ENCODE results near the gene SYT7. TPM values are rescaled to one million over a fixed set of nuclear protein-coding genes. Genes with fewer than 3 reads are reported as not detected.

Gene SYT7
- total and polyA plus RNA-seq, 4 donors = 1.7 to 10.6 (median 3.8) TPM

DNA sequence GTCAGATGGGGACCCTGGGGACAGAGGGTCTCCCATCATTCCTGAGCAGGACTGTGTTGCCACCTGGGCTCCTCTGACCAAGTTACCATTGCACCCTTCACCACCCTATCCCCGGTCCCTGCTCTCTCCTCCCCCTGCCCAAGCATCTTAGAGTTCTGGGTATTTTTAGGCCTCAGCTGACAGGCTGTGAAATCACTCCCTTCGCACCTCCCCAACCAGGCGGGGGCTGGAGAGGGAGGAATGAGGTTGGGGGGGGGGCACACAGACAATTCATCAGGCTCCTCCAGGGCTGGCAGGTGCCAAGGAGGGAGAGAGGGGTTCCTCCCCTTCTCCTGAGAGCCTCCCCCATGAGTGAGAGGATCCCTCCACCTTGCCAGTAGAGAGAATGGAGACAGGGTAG lies 9.0 kb downstream of the SYT7 start:
- peaks cover 0 to 13% (median 0%) of the 10 kb centered on the region in 5 donors for H3K4me1 ChIP-seq (ENCODE audit: control insufficient read depth in 5 of 5, insufficient read depth in 5 of 5, low read length in 5 of 5)
- DNase-seq = no peak
- no peak for ATAC-seq (ENCODE audit: insufficient read depth, low FRiP score)
- no peak overlapping the region for H3K4me3 ChIP-seq
- no peaks in the 10 kb centered on the region for H3K36me3 ChIP-seq (ENCODE audit: control insufficient read depth in 4 of 4, insufficient read depth in 4 of 4, low read length in 4 of 4)
- no peaks in the 10 kb centered on the region for H3K9me3 ChIP-seq (ENCODE audit: control insufficient read depth in 4 of 4, insufficient read depth in 3 of 4, low read length in 3 of 4)
- TF ChIP-seq CTCF (IDR thresholded peaks at IDR 0.05; ENCODE audit: control extremely low read depth, extremely low read depth) = no peak
- WGBS, 2 donors = 75 to 84% methylated on average over 3 of the region's 3 CpGs
- no peak overlapping the region for H3K27ac ChIP-seq (ENCODE audit: low read depth in 1 of 2, low read length in 1 of 2)
- H3K9ac ChIP-seq (ENCODE audit: insufficient read depth in 1 of 2, low read length in 2 of 2) = no peak overlapping the region
- H3K27me3 ChIP-seq (ENCODE audit: control insufficient read depth in 3 of 3, insufficient read depth in 3 of 3, low read length in 2 of 3) = peaks cover 0 to 6% (median 0%) of the 10 kb centered on the region in 3 donors

DNA sequence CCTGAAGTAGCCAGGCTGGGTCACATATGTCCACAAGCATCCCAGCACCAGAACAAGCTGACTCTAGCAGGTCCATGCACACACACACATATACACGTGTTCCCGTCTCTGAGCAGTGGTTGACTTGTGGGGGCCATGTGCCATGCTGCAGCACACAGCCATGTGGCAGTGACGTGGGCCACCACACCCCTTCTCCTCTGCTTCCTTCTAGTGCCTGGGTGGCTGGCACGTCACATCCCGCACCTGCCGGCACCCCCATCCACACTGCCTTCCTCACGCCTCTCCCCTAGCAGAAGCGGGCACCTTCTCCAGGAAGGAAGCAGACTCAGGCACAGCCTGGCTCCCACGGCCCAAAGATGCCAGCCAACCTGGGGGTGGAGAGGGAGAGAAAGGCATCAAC lies 9.5 kb downstream of the SYT7 start:
- Histone ChIP-seq H3K9ac (ENCODE audit: insufficient read depth in 1 of 2, low read length in 2 of 2) (no peak overlapping the region), H3K36me3 (ENCODE audit: control insufficient read depth in 4 of 4, insufficient read depth in 4 of 4, low read length in 4 of 4) (no peaks in the 10 kb centered on the region), H3K27ac (ENCODE audit: low read depth in 1 of 2, low read length in 1 of 2) (no peak overlapping the region), H3K27me3 (ENCODE audit: control insufficient read depth in 3 of 3, insufficient read depth in 3 of 3, low read length in 2 of 3) (peaks cover 0 to 6% (median 0%) of the 10 kb centered on the region in 3 donors), H3K9me3 (ENCODE audit: control insufficient read depth in 4 of 4, insufficient read depth in 3 of 4, low read length in 3 of 4) (no peaks in the 10 kb centered on the region), H3K4me1 (ENCODE audit: control insufficient read depth in 5 of 5, insufficient read depth in 5 of 5, low read length in 5 of 5) (peaks cover 0 to 13% (median 0%) of the 10 kb centered on the region in 5 donors), H3K4me3 (no peak overlapping the region)
- WGBS, 2 donors = 81% methylated on average over 9 of the region's 9 CpGs
- TF ChIP-seq CTCF (IDR thresholded peaks at IDR 0.05; ENCODE audit: control extremely low read depth, extremely low read depth) = no peak
- ATAC-seq (ENCODE audit: insufficient read depth, low FRiP score) = no peak
- no peak for DNase-seq

- no peaks in the 10 kb centered on the region for H3K36me3 ChIP-seq (ENCODE audit: control insufficient read depth in 4 of 4, insufficient read depth in 4 of 4, low read length in 4 of 4)
- no peak overlapping the region for H3K27ac ChIP-seq (ENCODE audit: low read depth in 1 of 2, low read length in 1 of 2)
- no peaks in the 10 kb centered on the region for H3K9me3 ChIP-seq (ENCODE audit: control insufficient read depth in 4 of 4, insufficient read depth in 3 of 4, low read length in 3 of 4)
- DNase-seq (no peak), ATAC-seq (ENCODE audit: insufficient read depth, low FRiP score) (no peak)
- WGBS, 2 donors = 63 to 68% methylated on average over 10 of the region's 10 CpGs
- TF ChIP-seq CTCF (IDR thresholded peaks at IDR 0.05; ENCODE audit: control extremely low read depth, extremely low read depth) = no peak
- peaks cover 0 to 6% (median 0%) of the 10 kb centered on the region in 3 donors for H3K27me3 ChIP-seq (ENCODE audit: control insufficient read depth in 3 of 3, insufficient read depth in 3 of 3, low read length in 2 of 3)
- H3K4me1 ChIP-seq (ENCODE audit: control insufficient read depth in 5 of 5, insufficient read depth in 5 of 5, low read length in 5 of 5) = peaks cover 0 to 13% (median 0%) of the 10 kb centered on the region in 5 donors
- H3K9ac ChIP-seq (ENCODE audit: insufficient read depth in 1 of 2, low read length in 2 of 2) = no peak overlapping the region
- no peak overlapping the region for H3K4me3 ChIP-seq
Measured at GRCh38 chr11:61569701-61570100, 11.2 kb downstream of the SYT7 start.

DNA sequence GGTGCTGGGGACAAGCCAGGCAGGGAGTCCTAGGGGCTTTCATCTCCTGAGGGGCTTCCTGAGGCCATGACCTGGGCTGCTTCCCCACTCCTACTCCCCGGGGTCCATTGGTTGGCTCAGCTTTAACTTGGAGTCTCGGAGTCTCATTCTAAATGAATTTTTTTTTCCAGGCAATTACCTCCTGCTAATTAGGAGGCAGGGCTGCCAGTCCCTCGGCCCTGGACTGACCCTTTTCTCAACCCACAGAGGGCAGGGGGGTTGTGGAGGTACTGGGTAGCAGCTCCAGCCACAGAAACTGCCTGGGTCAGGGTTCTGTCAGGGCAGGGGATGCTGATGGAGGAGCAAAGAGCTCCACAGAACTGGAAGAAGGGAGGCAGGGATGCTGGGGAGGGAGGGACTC lies 11.9 kb downstream of the SYT7 start:
- H3K4me3 ChIP-seq = no peak overlapping the region
- no peaks in the 10 kb centered on the region for H3K9me3 ChIP-seq (ENCODE audit: control insufficient read depth in 4 of 4, insufficient read depth in 3 of 4, low read length in 3 of 4)
- H3K27ac ChIP-seq (ENCODE audit: low read depth in 1 of 2, low read length in 1 of 2) = no peak overlapping the region
- DNase-seq (no peak), ATAC-seq (ENCODE audit: insufficient read depth, low FRiP score) (no peak)
- H3K27me3 ChIP-seq (ENCODE audit: control insufficient read depth in 3 of 3, insufficient read depth in 3 of 3, low read length in 2 of 3) = peaks cover 0 to 6% (median 0%) of the 10 kb centered on the region in 3 donors
- H3K9ac ChIP-seq (ENCODE audit: insufficient read depth in 1 of 2, low read length in 2 of 2) = no peak overlapping the region
- H3K4me1 ChIP-seq (ENCODE audit: control insufficient read depth in 5 of 5, insufficient read depth in 5 of 5, low read length in 5 of 5) = peaks cover 0 to 13% (median 0%) of the 10 kb centered on the region in 5 donors
- H3K36me3 ChIP-seq (ENCODE audit: control insufficient read depth in 4 of 4, insufficient read depth in 4 of 4, low read length in 4 of 4) = no peaks in the 10 kb centered on the region
- no peak for TF ChIP-seq CTCF (IDR thresholded peaks at IDR 0.05; ENCODE audit: control extremely low read depth, extremely low read depth)
- WGBS, 2 donors = 51 to 54% methylated on average over 3 of the region's 3 CpGs
